Mucosa of stomach (tissue), 1 donor: ENCODE results near the gene ADAMTS17.
"Not testable (repeated sequence)": the region's sequence is repeated elsewhere in the genome, so short reads cannot be mapped to it uniquely, and the experiment has no call there.

Source experiments
- H3K27me3 ChIP-seq: one replicate; pipeline ENCODE4 v1.7.0; 2013; ENCODE audit warnings: mild to moderate bottlenecking, low read length; ENCODE audit not compliant: control insufficient read depth, insufficient read depth
- H3K36me3 ChIP-seq: one replicate; pipeline ENCODE4 v1.7.0; 2013; ENCODE audit warnings: low read length; ENCODE audit not compliant: control insufficient read depth, insufficient read depth
- H3K4me1 ChIP-seq: one replicate; pipeline ENCODE4 v1.7.0; 2013; ENCODE audit warnings: mild to moderate bottlenecking, low read length; ENCODE audit not compliant: control insufficient read depth, insufficient read depth
- H3K4me3 ChIP-seq: one replicate; pipeline ENCODE4 v1.7.0; 2013; ENCODE audit warnings: low read length
- H3K9ac ChIP-seq: one replicate; pipeline ENCODE4 v1.7.0; 2013; ENCODE audit warnings: mild to moderate bottlenecking, low read length, moderate library complexity
- H3K9me3 ChIP-seq: one replicate; pipeline ENCODE4 v1.7.0; 2013; ENCODE audit warnings: mild to moderate bottlenecking, low read length, moderate library complexity; ENCODE audit not compliant: control insufficient read depth
- donor health status: Pancreatic carcinoma.

Gene ADAMTS17

DNA sequence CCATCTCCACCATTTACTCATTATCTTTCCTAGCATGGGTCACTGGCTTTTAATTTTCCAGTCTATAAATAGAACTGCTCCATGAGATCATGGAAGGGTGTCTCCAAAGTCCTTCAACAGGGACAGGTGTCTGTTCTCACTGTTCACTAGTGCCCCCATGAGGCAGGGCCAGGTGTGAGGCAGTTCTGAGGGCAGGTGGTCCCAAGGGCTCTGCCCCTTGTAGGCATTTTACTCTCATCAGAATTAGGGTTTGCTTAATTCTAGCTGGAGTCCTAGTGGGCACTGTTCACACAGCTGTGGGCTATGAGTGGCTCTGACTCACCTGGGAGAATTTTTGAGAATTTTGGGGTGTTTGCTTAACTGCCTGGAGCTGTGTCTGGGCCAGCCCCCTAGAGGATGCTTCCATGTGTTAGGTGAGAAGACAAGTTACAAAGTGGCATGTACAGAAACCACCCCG is 360.6 kb downstream of the ADAMTS17 start:
- no peaks in the 10 kb centered on the region for H3K36me3 ChIP-seq
- no peaks in the 10 kb centered on the region for H3K4me1 ChIP-seq
- no peak overlapping the region for H3K9ac ChIP-seq
- no peaks in the 10 kb centered on the region for H3K9me3 ChIP-seq
- H3K4me3 ChIP-seq = no peak overlapping the region
- H3K27me3 ChIP-seq = no peaks in the 10 kb centered on the region

DNA sequence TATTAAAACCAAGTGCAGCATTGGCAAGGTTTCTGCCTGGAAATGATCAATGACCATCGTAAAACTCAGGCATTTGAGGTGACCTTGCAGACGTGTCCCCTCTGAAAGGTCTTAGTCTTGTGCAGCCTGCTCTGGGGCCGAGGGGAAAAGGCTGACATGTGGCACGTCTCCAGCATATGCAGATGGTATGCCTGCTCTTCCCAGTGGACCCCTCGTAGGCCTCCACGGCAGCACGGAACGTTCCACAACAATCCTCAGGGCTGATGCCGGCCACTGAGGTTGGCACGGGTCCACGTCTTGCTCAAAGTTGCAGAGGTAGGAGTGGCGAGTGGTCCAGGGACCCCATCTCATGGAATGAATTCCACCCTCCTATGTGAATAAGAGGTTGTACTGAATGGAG is 361.0 kb downstream of the ADAMTS17 start:
- Histone ChIP-seq H3K9ac (no peak overlapping the region), H3K36me3 (no peaks in the 10 kb centered on the region), H3K27me3 (no peaks in the 10 kb centered on the region), H3K4me3 (no peak overlapping the region), H3K9me3 (no peaks in the 10 kb centered on the region), H3K4me1 (no peaks in the 10 kb centered on the region)

DNA sequence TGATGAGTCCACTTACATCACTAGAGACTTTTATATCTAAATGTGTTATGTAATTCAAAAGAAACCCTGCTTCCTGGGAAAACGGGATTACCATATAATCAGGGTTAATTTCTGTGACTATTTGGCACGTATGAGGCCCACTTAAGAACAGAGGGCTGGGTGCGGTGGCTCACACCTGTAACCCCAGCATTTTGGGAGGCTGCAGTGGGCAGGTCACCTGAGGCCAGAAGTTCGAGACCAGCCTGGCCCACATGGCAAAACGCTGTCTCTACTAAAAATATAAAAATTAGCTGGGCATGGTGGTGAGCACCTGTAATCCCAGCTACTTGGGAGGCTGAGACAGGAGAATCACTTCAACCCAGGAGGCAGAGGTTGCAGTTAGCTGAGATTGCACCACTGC is 361.9 kb downstream of the ADAMTS17 start:
- H3K9me3 ChIP-seq, H3K9ac ChIP-seq, H3K4me1 ChIP-seq: not testable (repeated sequence)

DNA sequence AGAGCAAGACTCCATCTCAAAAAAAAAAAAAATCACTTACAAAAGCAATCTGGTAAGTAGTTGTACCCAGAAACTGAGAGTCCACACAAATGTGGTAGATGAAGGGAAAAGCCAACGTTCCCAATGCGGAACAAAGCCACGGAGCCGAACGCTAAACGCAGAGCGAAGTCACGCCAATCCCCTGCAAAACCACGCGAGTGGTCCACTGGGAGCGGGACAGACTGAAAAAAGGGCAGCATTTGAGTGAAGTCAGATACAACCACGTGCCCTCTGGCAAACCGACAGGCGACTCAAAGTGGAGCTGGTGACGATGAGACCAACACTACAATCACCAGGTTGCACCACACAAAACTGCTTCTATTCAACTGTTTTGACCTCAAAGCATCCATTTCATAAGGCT is 362.4 kb downstream of the ADAMTS17 start:
- Histone ChIP-seq H3K36me3 (no peaks in the 10 kb centered on the region), H3K4me1 (no peaks in the 10 kb centered on the region), H3K27me3 (no peaks in the 10 kb centered on the region), H3K4me3 (no peak overlapping the region), H3K9me3 (no peaks in the 10 kb centered on the region), H3K9ac (no peak overlapping the region)

More for the DNA sequence above, 361.9 kb downstream of the ADAMTS17 start:
- H3K4me3 ChIP-seq, H3K36me3 ChIP-seq, H3K27me3 ChIP-seq: not testable (repeated sequence)

DNA sequence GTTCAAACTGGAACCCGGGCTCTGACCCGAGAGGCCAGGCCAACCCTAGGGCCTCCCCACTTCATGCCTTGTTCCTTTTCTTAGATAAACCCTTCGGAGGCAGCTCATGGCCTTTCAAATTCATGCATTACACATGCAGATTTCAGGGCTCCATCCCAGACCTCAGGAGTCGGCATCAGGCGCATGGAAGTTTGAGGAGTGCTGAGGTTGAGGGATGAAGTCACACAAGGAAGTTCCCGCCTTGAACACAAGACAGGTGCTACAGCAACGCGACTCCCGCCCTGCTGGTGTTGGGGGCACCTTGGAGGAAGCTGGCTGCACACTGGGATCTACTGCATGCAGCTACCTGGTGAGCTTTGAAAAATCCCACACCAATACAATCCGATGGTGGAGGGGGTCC is 363.3 kb downstream of the ADAMTS17 start:
- H3K27me3 ChIP-seq = no peaks in the 10 kb centered on the region
- no peak overlapping the region for H3K9ac ChIP-seq
- no peaks in the 10 kb centered on the region for H3K9me3 ChIP-seq
- no peaks in the 10 kb centered on the region for H3K36me3 ChIP-seq
- H3K4me3 ChIP-seq = no peak overlapping the region
- no peaks in the 10 kb centered on the region for H3K4me1 ChIP-seq

DNA sequence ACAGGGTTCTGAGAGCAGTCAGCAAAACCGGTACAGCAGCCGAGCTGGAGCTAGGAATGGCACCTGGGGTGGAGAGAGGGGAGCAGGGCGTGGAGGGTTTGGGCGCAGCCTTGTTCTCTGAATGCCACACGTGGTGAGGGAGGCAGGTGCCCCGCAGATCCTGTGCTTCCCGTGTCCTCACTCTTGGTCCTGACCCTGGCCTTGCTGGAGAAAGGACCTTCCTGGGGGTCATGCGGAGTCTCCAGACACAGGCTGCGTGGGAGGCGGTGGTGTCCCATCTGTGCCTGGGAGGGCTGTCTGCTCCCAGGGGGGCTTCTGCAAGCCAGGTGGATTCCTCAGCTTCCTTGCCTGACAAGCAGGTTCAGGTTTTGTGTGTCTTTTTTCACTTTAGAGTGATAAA is 363.8 kb downstream of the ADAMTS17 start:
- H3K4me3 ChIP-seq = no peak overlapping the region
- no peak overlapping the region for H3K9ac ChIP-seq
- no peaks in the 10 kb centered on the region for H3K36me3 ChIP-seq
- H3K4me1 ChIP-seq = no peaks in the 10 kb centered on the region
- no peaks in the 10 kb centered on the region for H3K9me3 ChIP-seq
- H3K27me3 ChIP-seq = no peaks in the 10 kb centered on the region

DNA sequence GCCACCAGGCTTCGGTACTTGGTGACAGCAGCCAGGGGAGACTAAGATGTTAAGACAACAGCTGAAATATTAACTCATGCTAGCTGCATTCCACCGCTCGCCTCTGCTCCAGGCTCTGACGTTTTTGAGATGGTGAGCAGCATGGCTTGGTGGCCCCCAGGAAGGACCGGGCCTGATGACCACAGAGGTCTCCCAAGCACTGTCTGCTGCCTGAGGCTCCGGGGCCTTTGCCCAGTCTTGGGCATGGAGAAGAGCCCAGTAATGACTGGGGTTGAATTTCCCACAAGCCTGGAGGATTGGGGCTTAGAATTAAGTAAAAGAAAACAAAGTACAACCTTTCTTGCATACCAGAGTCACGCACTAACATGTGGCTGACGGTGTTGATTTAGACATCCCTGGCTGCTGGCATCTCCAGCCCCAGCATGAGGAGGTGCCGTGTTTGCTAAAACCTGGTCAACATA is 364.9 kb downstream of the ADAMTS17 start:
- no peaks in the 10 kb centered on the region for H3K27me3 ChIP-seq
- no peaks in the 10 kb centered on the region for H3K9me3 ChIP-seq
- H3K36me3 ChIP-seq = no peaks in the 10 kb centered on the region
- no peak overlapping the region for H3K4me3 ChIP-seq
- no peaks in the 10 kb centered on the region for H3K4me1 ChIP-seq
- no peak overlapping the region for H3K9ac ChIP-seq

DNA sequence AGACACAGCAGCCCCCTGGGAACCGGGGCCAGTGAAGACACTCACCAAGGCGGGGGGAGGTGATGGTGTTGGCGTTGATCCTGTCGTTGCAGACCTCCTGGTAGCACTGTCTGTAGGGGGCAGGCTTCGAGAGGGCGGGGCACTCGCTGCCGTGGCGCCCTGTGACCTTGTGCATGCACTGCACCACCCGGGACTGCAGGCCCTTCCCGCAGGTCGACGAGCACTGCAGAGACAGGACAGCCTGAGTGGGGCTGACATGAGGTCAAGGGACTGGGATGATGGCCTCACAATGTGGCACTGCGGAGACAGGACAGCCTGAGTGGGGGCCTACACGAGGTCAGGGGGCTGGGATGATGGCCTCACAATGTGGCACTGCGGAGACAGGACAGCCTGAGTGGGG is 365.8 kb downstream of the ADAMTS17 start:
- Histone ChIP-seq H3K9ac (no peak overlapping the region), H3K4me1 (no peaks in the 10 kb centered on the region), H3K27me3 (no peaks in the 10 kb centered on the region), H3K9me3 (no peaks in the 10 kb centered on the region), H3K4me3 (no peak overlapping the region), H3K36me3 (no peaks in the 10 kb centered on the region)

DNA sequence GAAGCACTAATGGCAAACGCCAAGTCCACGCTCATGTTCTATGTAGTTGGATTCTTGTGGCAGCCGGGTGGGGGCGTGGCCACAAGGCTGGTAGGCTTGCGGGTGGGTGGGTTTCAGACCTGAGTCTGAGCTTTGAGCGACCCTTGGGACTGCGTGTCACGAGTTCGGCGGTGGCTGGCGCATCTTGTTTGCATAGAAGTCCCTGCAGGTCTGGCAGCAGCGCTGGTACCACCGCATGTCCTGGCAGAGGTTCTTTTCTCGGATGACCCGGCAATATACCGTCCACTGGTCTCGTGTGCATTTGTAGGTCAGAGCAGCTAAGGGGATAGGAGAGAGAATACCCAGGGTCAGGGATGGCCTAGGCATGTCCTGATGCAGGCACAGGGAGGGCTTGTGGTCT is 367.5 kb downstream of the ADAMTS17 start:
- Histone ChIP-seq H3K9ac (no peak overlapping the region), H3K9me3 (no peaks in the 10 kb centered on the region), H3K27me3 (no peaks in the 10 kb centered on the region), H3K4me1 (no peaks in the 10 kb centered on the region), H3K4me3 (no peak overlapping the region), H3K36me3 (no peaks in the 10 kb centered on the region)

DNA sequence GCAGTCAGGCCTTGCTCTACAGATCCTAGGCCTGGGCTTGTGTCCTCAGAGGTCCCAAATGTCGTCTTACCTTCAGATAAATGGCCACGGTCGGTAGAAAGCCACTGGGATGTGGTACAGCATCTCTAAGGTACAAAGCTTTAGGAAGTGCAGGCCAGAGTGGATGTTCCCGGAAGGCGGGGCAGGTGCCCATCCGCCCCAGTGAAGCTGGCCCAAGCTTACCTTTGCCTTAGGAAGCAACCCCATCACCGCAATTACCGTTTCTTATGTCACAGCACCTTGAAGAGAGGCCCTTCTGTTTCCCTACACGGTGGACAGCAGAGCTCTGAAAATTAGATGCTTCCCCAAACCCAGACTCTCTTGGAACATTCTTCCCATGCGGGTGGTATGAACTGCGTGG is 368.4 kb downstream of the ADAMTS17 start:
- Histone ChIP-seq H3K4me1 (no peaks in the 10 kb centered on the region), H3K9ac (no peak overlapping the region), H3K36me3 (no peaks in the 10 kb centered on the region), H3K27me3 (no peaks in the 10 kb centered on the region), H3K4me3 (no peak overlapping the region), H3K9me3 (no peaks in the 10 kb centered on the region)

DNA sequence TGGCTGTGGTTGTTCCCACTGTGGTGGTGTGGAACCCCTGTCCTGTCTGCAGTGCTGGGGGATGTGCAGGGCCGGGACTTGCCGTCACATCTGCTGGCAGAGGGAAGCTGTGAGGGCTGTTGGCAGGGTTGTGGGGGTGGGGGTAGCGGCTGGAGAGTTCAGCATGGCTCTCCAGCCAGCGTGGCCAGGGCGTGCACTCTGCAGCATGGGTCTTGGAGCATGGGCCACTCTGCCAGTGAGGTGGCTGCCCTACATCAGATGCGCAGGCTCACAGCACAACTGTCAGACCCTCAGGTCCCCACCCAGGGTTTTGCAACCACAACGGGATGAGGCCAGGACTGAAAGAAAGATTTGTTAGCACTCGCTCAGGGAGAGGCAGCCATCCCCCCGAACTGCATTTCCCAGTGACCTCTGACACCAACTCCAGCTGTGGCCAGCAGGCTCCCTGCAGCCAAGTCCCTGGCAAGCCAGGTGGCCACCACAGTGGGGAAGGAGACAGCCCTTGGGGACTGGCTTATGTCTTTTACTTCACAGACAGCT is 370.8 kb downstream of the ADAMTS17 start:
- Histone ChIP-seq H3K9me3 (no peaks in the 10 kb centered on the region), H3K4me3 (no peak overlapping the region), H3K4me1 (no peaks in the 10 kb centered on the region), H3K27me3 (no peaks in the 10 kb centered on the region), H3K36me3 (no peaks in the 10 kb centered on the region), H3K9ac (no peak overlapping the region)

DNA sequence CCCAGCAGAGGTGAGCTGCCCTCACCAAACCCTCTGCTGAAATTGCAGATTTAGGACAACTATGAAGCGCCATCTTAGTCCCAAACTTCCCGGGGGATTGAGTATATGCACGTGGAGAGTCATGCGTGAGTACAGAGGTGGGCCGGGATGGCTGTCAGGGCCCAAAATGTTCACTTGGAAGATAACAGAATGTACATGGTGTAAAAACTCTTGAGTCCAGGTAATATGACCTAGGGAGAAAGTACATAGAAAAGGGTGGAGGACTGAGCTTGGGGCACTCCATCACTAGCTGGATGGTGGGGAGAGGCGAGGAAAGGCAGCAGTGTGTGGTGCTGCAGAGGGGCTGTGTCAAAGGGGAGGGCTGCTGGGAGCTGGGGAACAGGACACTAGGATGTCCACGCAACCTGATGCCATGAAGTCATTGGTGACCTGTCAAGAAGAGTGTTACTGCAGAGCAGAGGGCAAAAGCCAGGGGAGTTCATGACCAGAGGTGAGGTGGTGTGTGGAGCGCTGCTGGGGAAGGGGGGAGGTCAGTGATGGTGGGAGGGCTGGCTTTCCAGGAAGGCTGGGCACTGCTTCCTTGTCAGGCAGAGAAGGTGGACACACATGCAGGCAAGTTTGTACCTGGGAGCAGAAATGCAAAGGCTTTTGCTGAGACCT is 372.4 kb downstream of the ADAMTS17 start:
- H3K9ac ChIP-seq = no peak overlapping the region
- H3K36me3 ChIP-seq = no peaks in the 10 kb centered on the region

More for the DNA sequence above, 372.4 kb downstream of the ADAMTS17 start:
- no peaks in the 10 kb centered on the region for H3K9me3 ChIP-seq
- H3K4me1 ChIP-seq = no peaks in the 10 kb centered on the region
- H3K27me3 ChIP-seq = no peaks in the 10 kb centered on the region
- no peak overlapping the region for H3K4me3 ChIP-seq
